GM12874 (cell line): ENCODE measurements around the gene SMIM12.

ENCODE experiments used
- TF ChIP-seq, protein P1 (sequence below): IDR thresholded peaks from 2 replicates; pipeline ENCODE4 v1.5.1; 2011; ENCODE audit warnings: low read depth, mild to moderate bottlenecking, control low read depth, low read length, moderate library complexity; ENCODE audit not compliant: insufficient read depth

The SMIM12 gene

DNA sequence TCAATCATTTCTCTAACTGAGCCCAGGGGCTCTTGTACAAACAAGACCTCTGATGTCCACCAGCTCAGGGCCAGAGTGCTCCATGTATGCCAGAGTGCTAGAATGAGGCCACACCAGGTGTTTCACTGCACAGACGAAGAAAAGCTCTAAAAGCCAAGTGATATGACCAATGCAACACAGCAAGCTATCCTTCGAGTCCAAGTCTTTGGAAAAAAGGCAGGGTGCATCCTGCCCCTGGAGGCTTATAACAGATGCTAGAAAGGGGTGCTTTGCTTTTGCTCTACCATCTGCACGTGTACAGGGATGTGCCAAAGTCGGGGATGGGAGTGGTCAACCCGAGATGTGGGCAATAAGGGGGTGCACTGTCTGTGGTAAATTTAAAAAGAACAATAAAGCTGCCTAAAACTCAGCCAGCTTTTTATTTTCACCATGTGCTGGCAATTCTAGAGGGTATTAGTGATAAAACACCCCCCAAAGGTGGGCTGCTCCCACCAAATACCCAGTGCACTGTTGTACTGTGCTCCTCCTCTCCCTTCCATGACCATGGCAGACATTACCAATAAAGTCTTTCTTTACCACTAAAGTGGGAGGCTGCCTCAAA, 32.1 kb downstream of the SMIM12 start:
- TF ChIP-seq, protein P1, sequence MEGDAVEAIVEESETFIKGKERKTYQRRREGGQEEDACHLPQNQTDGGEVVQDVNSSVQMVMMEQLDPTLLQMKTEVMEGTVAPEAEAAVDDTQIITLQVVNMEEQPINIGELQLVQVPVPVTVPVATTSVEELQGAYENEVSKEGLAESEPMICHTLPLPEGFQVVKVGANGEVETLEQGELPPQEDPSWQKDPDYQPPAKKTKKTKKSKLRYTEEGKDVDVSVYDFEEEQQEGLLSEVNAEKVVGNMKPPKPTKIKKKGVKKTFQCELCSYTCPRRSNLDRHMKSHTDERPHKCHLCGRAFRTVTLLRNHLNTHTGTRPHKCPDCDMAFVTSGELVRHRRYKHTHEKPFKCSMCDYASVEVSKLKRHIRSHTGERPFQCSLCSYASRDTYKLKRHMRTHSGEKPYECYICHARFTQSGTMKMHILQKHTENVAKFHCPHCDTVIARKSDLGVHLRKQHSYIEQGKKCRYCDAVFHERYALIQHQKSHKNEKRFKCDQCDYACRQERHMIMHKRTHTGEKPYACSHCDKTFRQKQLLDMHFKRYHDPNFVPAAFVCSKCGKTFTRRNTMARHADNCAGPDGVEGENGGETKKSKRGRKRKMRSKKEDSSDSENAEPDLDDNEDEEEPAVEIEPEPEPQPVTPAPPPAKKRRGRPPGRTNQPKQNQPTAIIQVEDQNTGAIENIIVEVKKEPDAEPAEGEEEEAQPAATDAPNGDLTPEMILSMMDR = no peak

DNA sequence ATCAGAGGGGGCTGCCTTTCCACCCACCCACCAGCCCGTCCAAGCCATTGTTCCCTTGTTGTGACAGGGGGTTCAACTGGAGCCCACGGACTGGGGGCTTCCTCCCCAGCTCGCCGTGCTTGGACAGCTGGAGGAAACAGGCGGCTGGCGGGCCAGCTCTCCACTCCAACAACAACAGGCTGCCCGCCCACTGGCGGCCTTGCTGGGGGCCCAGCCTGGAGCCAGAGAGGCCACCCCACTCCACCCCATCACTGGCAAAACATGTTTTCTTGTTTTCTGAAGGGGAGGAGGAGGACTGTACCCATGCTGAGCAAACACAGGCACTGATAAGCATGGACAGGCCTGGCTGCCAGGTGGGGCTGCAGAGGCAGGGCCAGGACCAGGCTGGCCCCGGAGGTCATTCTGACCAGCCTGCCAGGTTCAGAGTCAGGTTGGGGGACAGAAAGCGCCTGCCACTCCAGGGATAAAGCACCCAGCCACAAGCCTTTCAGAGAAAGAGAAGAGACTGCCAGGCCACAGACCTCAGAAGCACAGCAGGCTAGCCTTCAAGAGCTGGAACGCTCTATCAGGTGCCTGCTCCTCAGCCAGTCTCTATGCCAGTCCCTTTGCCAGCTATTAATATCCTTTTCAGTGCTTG, 34.0 kb downstream of the SMIM12 start:
- TF ChIP-seq, protein P1 = no peak

DNA sequence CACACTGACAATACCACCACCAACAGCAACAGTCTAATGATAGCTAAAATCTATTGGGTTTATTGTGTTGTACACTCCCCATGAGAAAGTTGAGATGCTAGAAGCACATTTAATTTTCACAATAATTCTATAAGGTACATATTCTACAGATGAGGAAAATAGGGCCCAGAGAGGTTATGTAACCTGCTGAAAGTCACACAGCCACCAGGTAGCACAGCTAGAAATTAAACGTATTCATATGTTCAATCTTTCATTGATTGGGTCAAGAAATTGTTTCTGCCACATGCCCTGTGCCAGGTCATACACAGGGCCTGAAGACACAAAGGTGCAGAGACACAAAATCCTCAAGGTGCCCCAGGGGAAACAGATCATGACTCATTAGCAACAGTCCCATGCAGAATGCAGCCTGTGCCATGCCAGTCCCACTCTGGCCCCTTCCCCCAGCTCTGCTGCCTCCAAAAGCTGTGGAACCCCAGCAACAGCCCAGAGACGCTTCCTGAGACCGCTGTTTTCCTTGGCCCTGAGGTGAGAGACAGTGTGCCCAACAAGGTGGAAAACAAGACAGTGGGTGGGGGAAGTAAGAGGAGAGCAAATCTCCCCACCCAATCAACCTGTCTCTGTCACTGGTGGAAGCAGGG, 34.6 kb downstream of the SMIM12 start:
- TF ChIP-seq, protein P1 = no peak

DNA sequence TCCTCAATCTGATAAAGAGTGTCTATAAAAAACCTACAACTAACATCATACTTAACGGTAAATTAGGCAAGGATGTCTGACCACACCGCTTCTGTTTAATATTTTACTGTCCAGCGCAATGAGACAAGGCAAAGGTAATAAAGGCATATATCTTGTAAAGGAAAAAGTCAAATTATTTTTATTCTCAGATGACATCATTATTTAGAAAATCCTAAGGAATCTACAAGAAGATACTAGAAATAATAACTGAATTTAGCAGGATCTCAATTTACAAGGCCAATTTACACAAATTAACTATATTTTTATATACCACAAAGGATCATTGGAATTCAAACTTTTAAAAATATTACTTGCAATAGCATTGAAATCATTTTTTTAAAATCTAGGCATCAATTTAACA, 37.3 kb downstream of the SMIM12 start:
- TF ChIP-seq, protein P1 = no peak

DNA sequence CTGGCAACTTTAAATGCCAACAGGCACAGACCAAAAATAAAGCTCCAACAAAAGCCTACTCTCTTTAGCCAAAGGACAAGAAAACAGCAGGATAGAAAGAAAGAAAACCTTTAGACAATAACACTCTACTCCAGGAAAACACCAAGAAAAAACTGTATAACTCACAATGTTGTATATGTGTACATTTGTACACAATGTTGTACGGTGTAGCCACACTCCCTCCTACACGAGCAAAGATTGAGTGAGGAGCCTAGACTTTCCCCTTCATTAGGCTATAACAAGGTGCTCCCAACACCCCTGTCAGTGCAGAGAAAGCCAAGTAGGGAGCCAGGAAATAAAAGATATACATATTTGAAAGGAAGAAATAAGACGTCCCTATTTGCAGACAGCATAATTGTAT, 42.8 kb downstream of the SMIM12 start:
- TF ChIP-seq, protein P1 = no peak

DNA sequence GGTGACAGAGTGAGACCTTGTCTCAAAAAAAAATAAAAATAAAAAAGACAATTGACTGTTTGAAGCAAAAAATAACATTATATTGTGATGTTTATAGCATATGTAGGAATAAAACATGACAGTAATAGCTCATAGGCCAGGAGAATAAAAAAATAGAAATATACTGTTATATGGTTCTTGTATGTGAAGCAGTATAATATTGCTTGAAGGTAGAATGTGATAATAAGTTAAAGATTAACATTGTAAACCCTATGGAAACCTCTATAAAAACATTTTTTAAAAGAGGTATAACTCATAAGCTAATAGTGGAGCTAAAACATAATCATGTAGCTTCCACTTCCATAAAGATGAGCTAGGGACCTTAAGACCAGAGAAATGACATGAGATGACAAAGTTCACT, 43.2 kb downstream of the SMIM12 start:
- TF ChIP-seq, protein P1 = no peak

DNA sequence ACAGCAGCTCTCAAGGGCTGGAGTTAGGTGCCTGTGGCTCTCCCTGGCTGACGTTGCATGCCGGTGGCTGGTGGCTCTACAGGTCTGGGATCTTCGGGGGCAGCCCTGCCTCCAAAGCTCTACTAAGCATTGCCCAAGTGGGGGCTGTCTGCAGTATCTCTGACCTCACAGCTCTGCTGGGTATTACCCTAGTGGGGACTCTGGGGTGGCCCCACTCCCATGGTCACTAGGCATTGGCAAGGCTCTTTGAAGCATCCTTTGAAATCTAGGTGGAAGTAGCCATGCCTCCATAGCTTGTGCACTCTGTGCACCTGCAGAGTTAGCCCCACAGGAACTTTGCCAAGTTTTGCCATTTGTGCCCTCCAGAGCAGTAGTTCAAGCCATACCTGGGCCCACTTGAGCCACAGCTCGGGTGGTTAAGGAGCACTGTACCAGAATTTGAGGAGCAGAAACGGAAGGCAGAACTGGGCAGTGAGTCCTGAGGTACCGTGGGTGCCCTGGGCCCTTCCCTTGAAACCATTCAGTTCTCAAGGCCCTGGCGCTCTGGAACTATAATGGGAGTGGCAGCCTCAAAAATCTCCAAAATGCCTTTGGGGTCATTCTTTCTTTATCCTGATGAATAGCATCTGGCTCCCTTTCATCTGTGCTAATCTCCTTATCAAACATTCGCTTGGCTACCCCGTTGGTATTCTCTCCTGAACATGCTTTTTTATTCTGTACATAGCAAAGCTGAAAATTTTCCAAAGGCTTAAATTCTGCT, 51.3 kb downstream of the SMIM12 start:
- TF ChIP-seq, protein P1 = no peak
